SK-N-SH (cell line): ENCODE measurements around the gene CCDC15. TPM values are rescaled to one million over a fixed set of nuclear protein-coding genes. Genes with fewer than 3 reads are reported as not detected.

Source experiments
- CTCF ChIA-PET: fragments of 300-600, 350-600 bp; formaldehyde crosslinking; extraction: SDS; loops from one replicate; lab custom pipeline; 2021; lab: Yijun Ruan, JAX
- POLR2A ChIA-PET: fragments of 350-600 bp; sonication (Branson Sonifier 250); formaldehyde crosslinking; extraction: SDS; loops from one replicate; lab custom pipeline; 2020; ENCODE audit warnings: antibody characterized with exemption, inconsistent platforms; lab: Yijun Ruan, JAX
- DNase-seq: peaks from one replicate; pipeline ENCODE4 v3.0.0; 2012
- H2AFZ ChIP-seq: fragments of 200-600 bp; sonication (generic); 2 replicates; pipeline ENCODE4 v1.8.1; 2016; ENCODE audit warnings: antibody characterized with exemption, mild to moderate bottlenecking, low read depth
- H3F3A ChIP-seq: fragments of 200-600 bp; sonication (generic); replicated peaks from 2 replicates; pipeline ENCODE3; 2016; ENCODE audit warnings: antibody characterized with exemption, mild to moderate bottlenecking; ENCODE audit not compliant: insufficient read depth
- H3K27ac ChIP-seq, 2 experiments: fragments of 200-500 bp in 1 of 2; fragments of 200-600 bp in 1 of 2; sonication (Bioruptor generic) in 1 of 2; sonication (generic), shearing (Covaris generic) in 1 of 2; 2 replicates each; pipeline versions ENCODE4 v1.5.1 to v1.6.1; 2014 to 2016; ENCODE audit warnings: low read depth in 2 of 2, inconsistent platforms in 1 of 2, low read length in 1 of 2, mild to moderate bottlenecking in 1 of 2, mixed read lengths in 1 of 2
- H3K27me3 ChIP-seq: fragments of 200-600 bp; sonication (generic), shearing (Covaris generic); 2 replicates; pipeline ENCODE4 v1.6.1; 2016; ENCODE audit warnings: mixed run types; ENCODE audit not compliant: insufficient read depth
- H3K36me3 ChIP-seq, 2 experiments: fragments of 200-500 bp in 1 of 2; fragments of 200-600 bp in 1 of 2; sonication (Bioruptor generic) in 1 of 2; sonication (generic) in 1 of 2; replicated peaks in 1 of 2; 2 replicates each; pipeline versions ENCODE3 to v1.5.1; 2014 to 2016; ENCODE audit warnings: low read length in 1 of 2, mild to moderate bottlenecking in 1 of 2; ENCODE audit not compliant: insufficient read depth in 2 of 2, control insufficient read depth in 1 of 2
- H3K4me1 ChIP-seq, 2 experiments: fragments of 200-500 bp in 1 of 2; fragments of 200-600 bp in 1 of 2; sonication (Bioruptor generic) in 1 of 2; sonication (generic), shearing (Covaris generic) in 1 of 2; 2 replicates each; pipeline versions ENCODE4 v1.5.1 to v1.6.1; 2014 to 2016; ENCODE audit warnings: low read depth in 1 of 2, low read length in 1 of 2, mixed run types in 1 of 2; ENCODE audit not compliant: insufficient read depth in 2 of 2, control insufficient read depth in 1 of 2
- H3K4me2 ChIP-seq: fragments of 200-600 bp; sonication (generic), shearing (Covaris generic); 2 replicates; pipeline ENCODE4 v1.6.1; 2017; ENCODE audit warnings: mixed run types
- H3K4me3 ChIP-seq, 2 experiments: fragments of 200-500 bp in 1 of 2; fragments of 200-600 bp in 1 of 2; sonication (Bioruptor generic) in 1 of 2; sonication (generic), shearing (Covaris generic) in 1 of 2; 2 replicates each; pipeline versions ENCODE4 v1.5.1 to v1.8.1; 2014 to 2016; ENCODE audit warnings: low read depth in 2 of 2, inconsistent platforms in 1 of 2, low read length in 1 of 2, mild to moderate bottlenecking in 1 of 2, mixed read lengths in 1 of 2, moderate library complexity in 1 of 2
- H3K79me2 ChIP-seq: fragments of 200-600 bp; sonication (generic); 2 replicates; pipeline ENCODE4 v1.8.1; 2017; ENCODE audit warnings: mild to moderate bottlenecking; ENCODE audit not compliant: insufficient read depth
- H3K9ac ChIP-seq: fragments of 200-600 bp; sonication (generic); 2 replicates; pipeline ENCODE4 v1.6.1; 2017; ENCODE audit warnings: mixed run types
- H3K9me2 ChIP-seq: fragments of 200-600 bp; sonication (generic); 2 replicates; pipeline ENCODE4 v1.6.1; 2017; ENCODE audit warnings: mixed run types
- H3K9me3 ChIP-seq: fragments of 200-600 bp; sonication (generic); 2 replicates; pipeline ENCODE4 v1.6.1; 2017; ENCODE audit warnings: mixed run types, mild to moderate bottlenecking, moderate library complexity
- H4K20me1 ChIP-seq: fragments of 200-600 bp; sonication (generic); 2 replicates; pipeline ENCODE4 v1.6.1; 2017; ENCODE audit warnings: mild to moderate bottlenecking, mixed run types; ENCODE audit not compliant: insufficient read depth
- EP300 ChIP-seq, 2 experiments: IDR thresholded peaks; 2 replicates each; pipeline versions ENCODE4 v1.4.0 to v1.6.1; 2012; ENCODE audit warnings: borderline replicate concordance in 1 of 2, low read depth in 1 of 2, low read length in 1 of 2
- FOXM1 ChIP-seq: IDR thresholded peaks from 2 replicates; pipeline ENCODE4 v1.4.0; 2012; ENCODE audit warnings: low read depth, mild to moderate bottlenecking
- JUND ChIP-seq: IDR thresholded peaks from 2 replicates; pipeline ENCODE4 v1.4.0; 2012
- MEF2A ChIP-seq: IDR thresholded peaks from 2 replicates; pipeline ENCODE4 v1.4.0; 2012; ENCODE audit warnings: low read depth, borderline replicate concordance
- WGBS: methylation state at CpG from one replicate; pipeline ENCODE4 v1.1.6; 2017; ENCODE audit warnings: low lambda C conversion rate; 5-methylcytosine and 5-hydroxymethylcytosine counted together
- polyA plus RNA-seq, 3 experiments: library from polyadenylated mRNA; depleted of rRNA; stranded (reverse); fragments of >200 nt; gene quantifications; 2 replicates each; pipeline ENCODE4 v1.2.3, GENCODE V29; 2012
- TF ChIP-seq, protein P1 (sequence below): IDR thresholded peaks from 2 replicates; pipeline ENCODE4 v1.4.0; 2012; ENCODE audit warnings: low read depth
- TF ChIP-seq, protein P2 (sequence below): IDR thresholded peaks from 2 replicates; pipeline ENCODE4 v1.6.1; 2012; ENCODE audit warnings: mild to moderate bottlenecking, low read depth, low read length, moderate library complexity
- TF ChIP-seq, protein P3 (sequence below): fragments of 150-350 bp; IDR thresholded peaks from 2 replicates; pipeline ENCODE4 v1.6.1; 2017; ENCODE audit warnings: antibody characterized with exemption, low read length, low read depth, borderline replicate concordance

The CCDC15 gene
- polyA plus RNA-seq, 1 of the 3 experiments (the other 2 are of a cell fraction) = 0.69 TPM

DNA sequence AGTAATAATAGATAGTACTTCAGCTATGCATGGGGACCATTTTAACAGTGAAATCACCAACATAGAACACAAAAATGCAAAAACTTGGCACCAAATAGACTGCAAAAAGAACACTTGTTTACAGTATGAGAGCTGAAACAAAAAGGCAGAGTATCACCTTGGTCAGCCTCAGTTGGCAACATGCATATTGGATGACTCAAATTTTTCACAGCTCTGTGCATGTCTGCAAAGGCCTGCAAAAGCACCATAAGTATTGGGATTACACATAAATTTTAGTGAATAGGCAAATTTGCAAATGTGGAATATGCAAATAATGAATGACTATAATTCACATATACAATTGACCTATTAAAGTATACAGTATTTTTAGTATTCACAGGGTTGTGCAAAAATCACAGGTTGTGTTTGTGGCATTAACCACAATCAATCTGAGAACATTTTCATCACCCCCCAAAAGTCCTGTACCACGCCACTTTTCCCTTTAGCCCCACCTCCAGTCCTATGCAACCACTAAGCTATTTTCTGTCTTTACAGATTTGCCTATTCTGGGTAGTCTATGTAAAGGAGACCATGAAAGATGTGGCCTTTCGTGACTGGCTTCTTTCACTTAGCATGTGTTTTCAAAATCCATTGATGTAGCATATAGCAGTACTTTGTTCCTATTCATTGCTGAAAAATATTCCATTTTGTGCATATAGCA lies 47.2 kb downstream of the CCDC15 start:
- H4K20me1 ChIP-seq = no peaks in the 10 kb centered on the region
- H3K9me2 ChIP-seq = no peaks in the 10 kb centered on the region
- H3K4me3 ChIP-seq = no peak overlapping the region
- H3K4me1 ChIP-seq = no peaks in the 10 kb centered on the region
- H3K27ac ChIP-seq = no peak overlapping the region
- H3K27me3 ChIP-seq = no peaks in the 10 kb centered on the region
- ChIA-PET POLR2A (no interaction called here), CTCF (no interaction called here)
- H3F3A ChIP-seq = no peaks in the 10 kb centered on the region
- DNase-seq = no peak
- H3K9ac ChIP-seq = no peak overlapping the region
- 94% methylated on average over 2 of the region's 2 CpGs for WGBS
- no peak overlapping the region for H3K4me2 ChIP-seq
- peaks cover 8 to 18% of the 10 kb centered on the region in 2 experiments for H3K36me3 ChIP-seq
- no peaks in the 10 kb centered on the region; the same call in 1 of the 2 replicates for H3K9me3 ChIP-seq
- no peaks in the 10 kb centered on the region for H3K79me2 ChIP-seq
- TF ChIP-seq, protein P1, sequence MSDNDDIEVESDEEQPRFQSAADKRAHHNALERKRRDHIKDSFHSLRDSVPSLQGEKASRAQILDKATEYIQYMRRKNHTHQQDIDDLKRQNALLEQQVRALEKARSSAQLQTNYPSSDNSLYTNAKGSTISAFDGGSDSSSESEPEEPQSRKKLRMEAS = no peak
- TF ChIP-seq, protein P2, sequence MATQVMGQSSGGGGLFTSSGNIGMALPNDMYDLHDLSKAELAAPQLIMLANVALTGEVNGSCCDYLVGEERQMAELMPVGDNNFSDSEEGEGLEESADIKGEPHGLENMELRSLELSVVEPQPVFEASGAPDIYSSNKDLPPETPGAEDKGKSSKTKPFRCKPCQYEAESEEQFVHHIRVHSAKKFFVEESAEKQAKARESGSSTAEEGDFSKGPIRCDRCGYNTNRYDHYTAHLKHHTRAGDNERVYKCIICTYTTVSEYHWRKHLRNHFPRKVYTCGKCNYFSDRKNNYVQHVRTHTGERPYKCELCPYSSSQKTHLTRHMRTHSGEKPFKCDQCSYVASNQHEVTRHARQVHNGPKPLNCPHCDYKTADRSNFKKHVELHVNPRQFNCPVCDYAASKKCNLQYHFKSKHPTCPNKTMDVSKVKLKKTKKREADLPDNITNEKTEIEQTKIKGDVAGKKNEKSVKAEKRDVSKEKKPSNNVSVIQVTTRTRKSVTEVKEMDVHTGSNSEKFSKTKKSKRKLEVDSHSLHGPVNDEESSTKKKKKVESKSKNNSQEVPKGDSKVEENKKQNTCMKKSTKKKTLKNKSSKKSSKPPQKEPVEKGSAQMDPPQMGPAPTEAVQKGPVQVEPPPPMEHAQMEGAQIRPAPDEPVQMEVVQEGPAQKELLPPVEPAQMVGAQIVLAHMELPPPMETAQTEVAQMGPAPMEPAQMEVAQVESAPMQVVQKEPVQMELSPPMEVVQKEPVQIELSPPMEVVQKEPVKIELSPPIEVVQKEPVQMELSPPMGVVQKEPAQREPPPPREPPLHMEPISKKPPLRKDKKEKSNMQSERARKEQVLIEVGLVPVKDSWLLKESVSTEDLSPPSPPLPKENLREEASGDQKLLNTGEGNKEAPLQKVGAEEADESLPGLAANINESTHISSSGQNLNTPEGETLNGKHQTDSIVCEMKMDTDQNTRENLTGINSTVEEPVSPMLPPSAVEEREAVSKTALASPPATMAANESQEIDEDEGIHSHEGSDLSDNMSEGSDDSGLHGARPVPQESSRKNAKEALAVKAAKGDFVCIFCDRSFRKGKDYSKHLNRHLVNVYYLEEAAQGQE = no peak
- TF ChIP-seq, all 33 proteins: peak for 0
- H2AFZ ChIP-seq = no peak overlapping the region

DNA sequence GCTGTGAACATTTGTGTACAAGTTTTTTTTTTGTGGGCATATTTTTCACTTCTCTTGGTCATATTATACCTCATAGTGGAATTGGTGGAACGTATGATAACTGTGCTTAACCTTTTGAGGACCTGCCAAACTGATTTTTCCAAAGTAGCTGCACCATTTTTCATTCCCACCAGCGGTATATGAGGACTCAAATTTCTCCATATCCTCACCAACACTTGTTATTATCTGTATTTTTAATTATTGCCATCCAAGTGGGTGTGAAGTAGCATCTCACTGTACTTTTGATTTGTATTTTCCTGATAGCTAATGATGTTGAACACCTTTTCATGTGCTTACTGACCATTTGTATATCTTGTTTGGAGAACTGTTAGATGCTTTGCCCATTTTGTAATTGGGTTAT lies 47.8 kb downstream of the CCDC15 start:
- H3K4me2 ChIP-seq = no peak overlapping the region
- H3K36me3 ChIP-seq = peaks cover 8 to 24% of the 10 kb centered on the region in 2 experiments
- peaks cover 3% of the 10 kb centered on the region for H3K9me3 ChIP-seq
- H3K9ac ChIP-seq = no peak overlapping the region
- no peak overlapping the region for H3K27ac ChIP-seq
- no peaks in the 10 kb centered on the region for H3K27me3 ChIP-seq
- POLR2A ChIA-PET = no interaction called here
- no peak overlapping the region for H3K4me3 ChIP-seq
- no peaks in the 10 kb centered on the region for H3K4me1 ChIP-seq
- 73% methylated on average over 2 of the region's 2 CpGs for WGBS
- H4K20me1 ChIP-seq = no peaks in the 10 kb centered on the region
- H3F3A ChIP-seq = no peaks in the 10 kb centered on the region
- DNase-seq = no peak
- CTCF ChIA-PET = no interaction called here
- no peak for TF ChIP-seq EP300 (IDR thresholded peaks at IDR 0.05; ENCODE audit: borderline replicate concordance in 1 of 2, low read depth in 1 of 2, low read length in 1 of 2)
- TF ChIP-seq FOXM1 = no peak
- TF ChIP-seq MEF2A = no peak
- TF ChIP-seq, protein P3, sequence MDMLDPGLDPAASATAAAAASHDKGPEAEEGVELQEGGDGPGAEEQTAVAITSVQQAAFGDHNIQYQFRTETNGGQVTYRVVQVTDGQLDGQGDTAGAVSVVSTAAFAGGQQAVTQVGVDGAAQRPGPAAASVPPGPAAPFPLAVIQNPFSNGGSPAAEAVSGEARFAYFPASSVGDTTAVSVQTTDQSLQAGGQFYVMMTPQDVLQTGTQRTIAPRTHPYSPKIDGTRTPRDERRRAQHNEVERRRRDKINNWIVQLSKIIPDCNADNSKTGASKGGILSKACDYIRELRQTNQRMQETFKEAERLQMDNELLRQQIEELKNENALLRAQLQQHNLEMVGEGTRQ = no peak
- TF ChIP-seq, protein P2 = no peak
- no peak for TF ChIP-seq JUND
- H3K9me2 ChIP-seq = no peaks in the 10 kb centered on the region
- no peaks in the 10 kb centered on the region for H3K79me2 ChIP-seq
- H2AFZ ChIP-seq = no peak overlapping the region
